ENCODE data around the gene TNFRSF21.
A peak's percentile ranks its signal among the peaks of the same experiment; 100 is the strongest.
"Not testable (repeated sequence)": the region's sequence is repeated elsewhere in the genome, so short reads cannot be mapped to it uniquely, and the experiment has no call there.

The TNFRSF21 gene

GRCh38 chr6:47321577-47321976 lies 11.9 kb upstream of the TNFRSF21 start:
- DNase-seq (ENCODE audit: low read depth): no peak
- Histone ChIP-seq H3K27me3 (replicated peaks; ENCODE audit: control insufficient read depth, insufficient read depth, low read length) (peaks cover 15% of the 10 kb centered on the region), H3K36me3 (ENCODE audit: control insufficient read depth, insufficient read depth, low read length, severe bottlenecking) (no peaks in the 10 kb centered on the region), H3K9me3 (ENCODE audit: control insufficient read depth, low read length) (no peaks in the 10 kb centered on the region), H3K4me3 (ENCODE audit: low read length) (no peak overlapping the region), H3K9ac (ENCODE audit: low read length) (no peak overlapping the region), H3K4me1 (ENCODE audit: control insufficient read depth, insufficient read depth, low read length) (no peaks in the 10 kb centered on the region)

GRCh38 chr6:47319867-47320266 lies 10.2 kb upstream of the TNFRSF21 start:
- DNase-seq (ENCODE audit: low read depth): no peak

GRCh38 chr6:47319382-47319781 lies 9.7 kb upstream of the TNFRSF21 start:
- peaks cover 15% of the 10 kb centered on the region for H3K27me3 ChIP-seq (replicated peaks; ENCODE audit: control insufficient read depth, insufficient read depth, low read length)
- H3K36me3 ChIP-seq (ENCODE audit: control insufficient read depth, insufficient read depth, low read length, severe bottlenecking): no peaks in the 10 kb centered on the region
- no peaks in the 10 kb centered on the region for H3K4me1 ChIP-seq (ENCODE audit: control insufficient read depth, insufficient read depth, low read length)
- no peak for DNase-seq (ENCODE audit: low read depth)
- H3K4me3 ChIP-seq (ENCODE audit: low read length): no peak overlapping the region
- peak overlapping the region; percentile 18 for H3K9ac ChIP-seq (ENCODE audit: low read length)
- H3K9me3 ChIP-seq (ENCODE audit: control insufficient read depth, low read length): no peaks in the 10 kb centered on the region

More at GRCh38 chr6:47319867-47320266, 10.2 kb upstream of the TNFRSF21 start:
- H3K27me3 ChIP-seq (replicated peaks; ENCODE audit: control insufficient read depth, insufficient read depth, low read length): peaks cover 15% of the 10 kb centered on the region
- no peak overlapping the region for H3K9ac ChIP-seq (ENCODE audit: low read length)
- H3K9me3 ChIP-seq (ENCODE audit: control insufficient read depth, low read length): no peaks in the 10 kb centered on the region
- no peaks in the 10 kb centered on the region for H3K4me1 ChIP-seq (ENCODE audit: control insufficient read depth, insufficient read depth, low read length)
- no peaks in the 10 kb centered on the region for H3K36me3 ChIP-seq (ENCODE audit: control insufficient read depth, insufficient read depth, low read length, severe bottlenecking)
- H3K4me3 ChIP-seq (ENCODE audit: low read length): no peak overlapping the region

- no peaks in the 10 kb centered on the region for H3K4me1 ChIP-seq (ENCODE audit: control insufficient read depth, insufficient read depth, low read length)
- no peak overlapping the region for H3K9ac ChIP-seq (ENCODE audit: low read length)
- H3K9me3 ChIP-seq (ENCODE audit: control insufficient read depth, low read length): no peaks in the 10 kb centered on the region
- DNase-seq (ENCODE audit: low read depth): no peak
- H3K4me3 ChIP-seq (ENCODE audit: low read length): no peak overlapping the region
- H3K36me3 ChIP-seq (ENCODE audit: control insufficient read depth, insufficient read depth, low read length, severe bottlenecking): no peaks in the 10 kb centered on the region
- H3K27me3 ChIP-seq (replicated peaks; ENCODE audit: control insufficient read depth, insufficient read depth, low read length): peaks cover 15% of the 10 kb centered on the region
Observed at GRCh38 chr6:47318236-47318989, 8.7 kb upstream of the TNFRSF21 start.

- H3K4me3 ChIP-seq (ENCODE audit: low read length); H3K9me3 ChIP-seq (ENCODE audit: control insufficient read depth, low read length); H3K9ac ChIP-seq (ENCODE audit: low read length); H3K27me3 ChIP-seq (replicated peaks; ENCODE audit: control insufficient read depth, insufficient read depth, low read length); DNase-seq (ENCODE audit: low read depth); H3K36me3 ChIP-seq (ENCODE audit: control insufficient read depth, insufficient read depth, low read length, severe bottlenecking); H3K4me1 ChIP-seq (ENCODE audit: control insufficient read depth, insufficient read depth, low read length): not testable (repeated sequence)
Observed at GRCh38 chr6:47315181-47315580, 5.5 kb upstream of the TNFRSF21 start.

- Histone ChIP-seq H3K4me3 (ENCODE audit: low read length) (peak overlapping the region; percentile 93), H3K36me3 (ENCODE audit: control insufficient read depth, insufficient read depth, low read length, severe bottlenecking) (no peaks in the 10 kb centered on the region), H3K27me3 (replicated peaks; ENCODE audit: control insufficient read depth, insufficient read depth, low read length) (no peaks in the 10 kb centered on the region), H3K4me1 (ENCODE audit: control insufficient read depth, insufficient read depth, low read length) (peaks cover 28% of the 10 kb centered on the region), H3K9me3 (ENCODE audit: control insufficient read depth, low read length) (no peaks in the 10 kb centered on the region), H3K9ac (ENCODE audit: low read length) (peak overlapping the region; percentile 90)
- no peak for DNase-seq (ENCODE audit: low read depth)
Observed at GRCh38 chr6:47310131-47310480, 401 bp upstream of the TNFRSF21 start.

- H3K4me1 ChIP-seq (ENCODE audit: control insufficient read depth, insufficient read depth, low read length): peaks cover 28% of the 10 kb centered on the region
- H3K4me3 ChIP-seq (ENCODE audit: low read length): peak overlapping the region; percentile 93
- no peaks in the 10 kb centered on the region for H3K36me3 ChIP-seq (ENCODE audit: control insufficient read depth, insufficient read depth, low read length, severe bottlenecking)
- no peaks in the 10 kb centered on the region for H3K9me3 ChIP-seq (ENCODE audit: control insufficient read depth, low read length)
- no peaks in the 10 kb centered on the region for H3K27me3 ChIP-seq (replicated peaks; ENCODE audit: control insufficient read depth, insufficient read depth, low read length)
- peak; percentile 66 for DNase-seq (ENCODE audit: low read depth)
- peak overlapping the region; percentile 90 for H3K9ac ChIP-seq (ENCODE audit: low read length)
Observed at GRCh38 chr6:47308552-47309290, 984 bp downstream of the TNFRSF21 start.

- Histone ChIP-seq H3K27me3 (replicated peaks; ENCODE audit: control insufficient read depth, insufficient read depth, low read length) (no peaks in the 10 kb centered on the region), H3K9me3 (ENCODE audit: control insufficient read depth, low read length) (no peaks in the 10 kb centered on the region), H3K4me3 (ENCODE audit: low read length) (peak overlapping the region; percentile 93), H3K36me3 (ENCODE audit: control insufficient read depth, insufficient read depth, low read length, severe bottlenecking) (no peaks in the 10 kb centered on the region), H3K4me1 (ENCODE audit: control insufficient read depth, insufficient read depth, low read length) (peaks cover 34% of the 10 kb centered on the region), H3K9ac (ENCODE audit: low read length) (peak overlapping the region; percentile 90)
- DNase-seq (ENCODE audit: low read depth): peak; percentile 26
Observed at GRCh38 chr6:47308198-47308517, 1.5 kb downstream of the TNFRSF21 start.

- Histone ChIP-seq H3K36me3 (ENCODE audit: control insufficient read depth, insufficient read depth, low read length, severe bottlenecking) (no peaks in the 10 kb centered on the region), H3K27me3 (replicated peaks; ENCODE audit: control insufficient read depth, insufficient read depth, low read length) (no peaks in the 10 kb centered on the region), H3K9ac (ENCODE audit: low read length) (peak overlapping the region; percentile 90), H3K9me3 (ENCODE audit: control insufficient read depth, low read length) (no peaks in the 10 kb centered on the region), H3K4me1 (ENCODE audit: control insufficient read depth, insufficient read depth, low read length) (peaks cover 39% of the 10 kb centered on the region), H3K4me3 (ENCODE audit: low read length) (peak overlapping the region; percentile 93)
- no peak for DNase-seq (ENCODE audit: low read depth)
Observed at GRCh38 chr6:47307362-47308197, 2.1 kb downstream of the TNFRSF21 start.

GRCh38 chr6:47306887-47307286 lies 2.8 kb downstream of the TNFRSF21 start:
- Histone ChIP-seq H3K9me3 (ENCODE audit: control insufficient read depth, low read length) (no peaks in the 10 kb centered on the region), H3K9ac (ENCODE audit: low read length) (no peak overlapping the region), H3K27me3 (replicated peaks; ENCODE audit: control insufficient read depth, insufficient read depth, low read length) (no peaks in the 10 kb centered on the region), H3K4me3 (ENCODE audit: low read length) (peak overlapping the region; percentile 93), H3K4me1 (ENCODE audit: control insufficient read depth, insufficient read depth, low read length) (peaks cover 46% of the 10 kb centered on the region), H3K36me3 (ENCODE audit: control insufficient read depth, insufficient read depth, low read length, severe bottlenecking) (no peaks in the 10 kb centered on the region)
- peak; percentile 11 for DNase-seq (ENCODE audit: low read depth)

GRCh38 chr6:47303861-47304260 lies 5.8 kb downstream of the TNFRSF21 start:
- no peaks in the 10 kb centered on the region for H3K9me3 ChIP-seq (ENCODE audit: control insufficient read depth, low read length)
- no peak overlapping the region for H3K4me3 ChIP-seq (ENCODE audit: low read length)

More at GRCh38 chr6:47303861-47304260, 5.8 kb downstream of the TNFRSF21 start:
- no peak for DNase-seq (ENCODE audit: low read depth)
- Histone ChIP-seq H3K4me1 (ENCODE audit: control insufficient read depth, insufficient read depth, low read length) (peaks cover 47% of the 10 kb centered on the region), H3K36me3 (ENCODE audit: control insufficient read depth, insufficient read depth, low read length, severe bottlenecking) (no peaks in the 10 kb centered on the region), H3K27me3 (replicated peaks; ENCODE audit: control insufficient read depth, insufficient read depth, low read length) (no peaks in the 10 kb centered on the region), H3K9ac (ENCODE audit: low read length) (no peak overlapping the region)
